Endothelial cell (in vitro differentiated cells): ENCODE measurements around the gene TNS3. TPM values are rescaled to one million over a fixed set of nuclear protein-coding genes. Genes with fewer than 3 reads are reported as not detected.

Experiments
- DNase-seq: peaks from one replicate; pipeline ENCODE4 v3.0.0; 2021; ENCODE audit warnings: low spot score
- H3K27ac Mint-ChIP-seq: one replicate; pipeline ENCODE4 v1.8.0; 2021; ENCODE audit warnings: mixed read lengths, inconsistent platforms; ENCODE audit not compliant: unreplicated experiment
- H3K27me3 Mint-ChIP-seq: one replicate; pipeline ENCODE4 v1.8.0; 2021; ENCODE audit warnings: mild to moderate bottlenecking, moderate library complexity, mixed read lengths, inconsistent platforms; ENCODE audit not compliant: unreplicated experiment
- H3K36me3 Mint-ChIP-seq: one replicate; pipeline ENCODE4 v1.8.0; 2021; ENCODE audit warnings: mild to moderate bottlenecking, low read depth, mixed read lengths, inconsistent platforms; ENCODE audit not compliant: unreplicated experiment
- H3K4me1 Mint-ChIP-seq: one replicate; pipeline ENCODE4 v1.8.0; 2021; ENCODE audit warnings: mild to moderate bottlenecking, mixed read lengths, inconsistent platforms; ENCODE audit not compliant: unreplicated experiment
- H3K4me3 Mint-ChIP-seq: one replicate; pipeline ENCODE4 v1.8.0; 2021; ENCODE audit warnings: mild to moderate bottlenecking, mixed read lengths, inconsistent platforms; ENCODE audit not compliant: unreplicated experiment
- H3K9me3 Mint-ChIP-seq: one replicate; pipeline ENCODE4 v1.8.0; 2021; ENCODE audit warnings: mixed read lengths, inconsistent platforms; ENCODE audit not compliant: unreplicated experiment
- total RNA-seq: library from RNA; stranded (reverse); fragmentation: NEBNext Ultra II Directional; extraction: Animal tissue kit (Norgen Biotek cat#: 25700); gene quantifications from one replicate; pipeline ENCODE4 v1.2.1, GENCODE V29; 2021; ENCODE audit not compliant: unreplicated experiment
- TF ChIP-seq, protein P1 (sequence below): fragments of 200-600 bp; sonication (generic); IDR thresholded peaks from one replicate; pipeline ENCODE4 v1.5.0; 2021; ENCODE audit warnings: antibody characterized with exemption; ENCODE audit not compliant: unreplicated experiment

Gene TNS3
- total RNA-seq, 1 donor from 2014 or later: 7.5 TPM

DNA sequence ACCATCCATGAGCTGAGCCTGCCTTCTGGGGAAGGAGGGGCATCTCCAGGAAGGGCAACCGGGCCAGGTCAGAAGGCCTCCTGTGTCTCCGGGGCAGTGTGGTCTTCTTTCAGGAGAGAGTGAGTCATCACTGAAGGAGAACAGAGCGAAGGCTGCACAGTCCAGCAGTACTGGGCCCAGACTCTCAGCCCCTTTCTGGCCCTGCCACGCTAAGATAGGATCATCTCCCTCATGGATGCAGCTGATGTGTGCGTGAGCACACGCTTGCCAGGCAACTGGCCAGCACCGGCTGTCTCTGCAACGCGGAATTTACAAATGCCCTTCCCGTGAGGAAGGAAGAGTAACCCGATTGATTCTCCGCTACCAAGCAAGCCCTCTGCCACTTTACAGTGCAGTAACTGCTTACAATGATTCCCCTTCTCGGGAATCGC, 328.2 kb downstream of the TNS3 start:
- Mint-ChIP-seq H3K36me3 (no peaks in the 10 kb centered on the region), H3K4me1 (peaks cover 8% of the 10 kb centered on the region), H3K9me3 (no peaks in the 10 kb centered on the region), H3K4me3 (peak overlapping the region; percentile 52), H3K27me3 (peaks cover 13% of the 10 kb centered on the region), H3K27ac (peak overlapping the region; percentile 20)
- peak; percentile 15 for DNase-seq
- TF ChIP-seq, protein P1, sequence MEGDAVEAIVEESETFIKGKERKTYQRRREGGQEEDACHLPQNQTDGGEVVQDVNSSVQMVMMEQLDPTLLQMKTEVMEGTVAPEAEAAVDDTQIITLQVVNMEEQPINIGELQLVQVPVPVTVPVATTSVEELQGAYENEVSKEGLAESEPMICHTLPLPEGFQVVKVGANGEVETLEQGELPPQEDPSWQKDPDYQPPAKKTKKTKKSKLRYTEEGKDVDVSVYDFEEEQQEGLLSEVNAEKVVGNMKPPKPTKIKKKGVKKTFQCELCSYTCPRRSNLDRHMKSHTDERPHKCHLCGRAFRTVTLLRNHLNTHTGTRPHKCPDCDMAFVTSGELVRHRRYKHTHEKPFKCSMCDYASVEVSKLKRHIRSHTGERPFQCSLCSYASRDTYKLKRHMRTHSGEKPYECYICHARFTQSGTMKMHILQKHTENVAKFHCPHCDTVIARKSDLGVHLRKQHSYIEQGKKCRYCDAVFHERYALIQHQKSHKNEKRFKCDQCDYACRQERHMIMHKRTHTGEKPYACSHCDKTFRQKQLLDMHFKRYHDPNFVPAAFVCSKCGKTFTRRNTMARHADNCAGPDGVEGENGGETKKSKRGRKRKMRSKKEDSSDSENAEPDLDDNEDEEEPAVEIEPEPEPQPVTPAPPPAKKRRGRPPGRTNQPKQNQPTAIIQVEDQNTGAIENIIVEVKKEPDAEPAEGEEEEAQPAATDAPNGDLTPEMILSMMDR: no peak

DNA sequence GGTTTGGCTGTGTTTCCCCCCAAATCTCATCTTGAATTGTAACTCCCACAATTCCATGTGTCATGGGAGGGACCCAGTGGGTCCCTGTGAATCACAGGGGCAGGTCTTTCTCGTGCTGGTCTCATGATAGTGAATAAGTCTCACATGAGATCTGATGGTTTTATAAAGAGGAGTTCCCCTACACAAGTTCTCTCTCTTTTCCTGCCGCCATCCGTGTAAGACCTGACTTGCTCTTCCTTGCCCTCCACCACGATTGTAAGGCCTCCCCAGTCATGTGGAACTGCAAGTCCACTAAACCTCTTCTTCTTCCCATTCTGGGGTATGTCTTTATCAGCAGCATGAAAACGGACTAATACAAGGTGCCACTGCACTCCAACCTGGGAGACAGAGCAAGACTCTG, 329.2 kb downstream of the TNS3 start:
- H3K4me1 Mint-ChIP-seq: peaks cover 8% of the 10 kb centered on the region
- no peaks in the 10 kb centered on the region for H3K36me3 Mint-ChIP-seq
- no peaks in the 10 kb centered on the region for H3K9me3 Mint-ChIP-seq
- DNase-seq: no peak
- no peak overlapping the region for H3K27ac Mint-ChIP-seq
- H3K4me3 Mint-ChIP-seq: no peak overlapping the region
- TF ChIP-seq, protein P1: no peak
- peaks cover 11% of the 10 kb centered on the region for H3K27me3 Mint-ChIP-seq

DNA sequence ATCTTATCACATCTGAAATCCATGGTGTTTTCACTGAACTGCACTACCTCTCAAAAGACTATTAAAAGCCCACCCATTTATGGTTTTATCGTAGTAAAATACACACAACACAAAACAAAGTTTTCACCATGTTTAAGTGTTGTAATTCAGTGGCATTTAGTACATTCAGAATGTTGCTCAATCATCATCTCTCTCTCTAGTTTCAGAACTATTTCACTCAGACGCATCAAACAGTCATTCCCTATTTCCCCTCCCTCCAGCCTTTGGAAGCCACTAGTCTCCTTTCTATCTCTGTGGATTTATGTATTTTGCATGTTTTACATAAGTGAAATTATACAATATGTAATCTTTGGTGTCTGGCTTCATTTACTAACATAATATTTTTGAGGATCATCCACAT, 332.6 kb downstream of the TNS3 start:
- H3K4me1 Mint-ChIP-seq: peaks cover 8% of the 10 kb centered on the region
- H3K9me3 Mint-ChIP-seq: no peaks in the 10 kb centered on the region
- H3K4me3 Mint-ChIP-seq: no peak overlapping the region
- no peak overlapping the region for H3K27ac Mint-ChIP-seq
- TF ChIP-seq, protein P1: no peak
- no peak for DNase-seq
- no peaks in the 10 kb centered on the region for H3K36me3 Mint-ChIP-seq
- H3K27me3 Mint-ChIP-seq: peaks cover 2% of the 10 kb centered on the region

DNA sequence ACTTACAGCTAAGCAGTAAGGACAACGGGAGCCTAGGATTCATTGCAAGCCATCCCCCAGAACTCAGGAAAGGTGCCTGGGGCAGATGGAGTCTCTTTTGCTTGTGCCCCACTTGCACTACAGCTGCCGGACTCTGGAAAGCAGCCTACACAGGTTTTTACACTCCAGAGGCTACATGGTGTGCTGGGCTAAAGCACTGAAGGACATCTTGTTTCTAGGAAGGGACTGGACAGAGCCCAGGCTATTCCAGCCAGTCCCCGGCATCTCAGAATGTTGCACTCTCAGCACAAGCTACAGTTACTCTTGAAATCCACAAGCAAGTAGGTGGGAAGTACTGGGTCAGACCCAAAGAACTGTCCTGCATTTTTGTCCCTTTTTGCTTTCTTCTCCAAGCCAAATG, 333.1 kb downstream of the TNS3 start:
- H3K4me1 Mint-ChIP-seq: peaks cover 7% of the 10 kb centered on the region
- H3K9me3 Mint-ChIP-seq: no peaks in the 10 kb centered on the region
- H3K27ac Mint-ChIP-seq: no peak overlapping the region
- TF ChIP-seq, protein P1: no peak
- H3K4me3 Mint-ChIP-seq: no peak overlapping the region
- H3K27me3 Mint-ChIP-seq: peaks cover 2% of the 10 kb centered on the region
- no peaks in the 10 kb centered on the region for H3K36me3 Mint-ChIP-seq
- no peak for DNase-seq

DNA sequence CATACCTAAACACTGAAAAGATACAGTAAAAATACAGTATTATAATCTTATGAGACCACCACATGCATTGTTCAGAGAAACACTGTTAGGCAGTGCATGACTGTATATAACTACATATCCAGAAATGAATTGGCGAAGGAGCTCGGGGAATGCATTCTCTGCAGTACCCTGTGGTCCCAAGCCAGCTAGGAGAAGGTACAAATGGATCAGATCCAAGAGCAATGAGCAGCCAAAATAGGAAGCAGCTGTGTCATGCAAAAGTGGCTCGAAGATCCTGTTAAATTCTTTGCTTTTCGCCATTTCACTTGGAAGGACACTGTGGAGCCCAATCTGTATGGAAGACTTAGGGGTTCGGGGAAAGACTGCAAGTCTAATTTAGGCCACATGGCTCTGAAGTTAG, 334.8 kb downstream of the TNS3 start:
- TF ChIP-seq, protein P1: no peak
- DNase-seq: no peak
- no peaks in the 10 kb centered on the region for H3K9me3 Mint-ChIP-seq
- no peaks in the 10 kb centered on the region for H3K4me1 Mint-ChIP-seq
- no peak overlapping the region for H3K4me3 Mint-ChIP-seq
- H3K36me3 Mint-ChIP-seq: no peaks in the 10 kb centered on the region
- H3K27ac Mint-ChIP-seq: no peak overlapping the region
- H3K27me3 Mint-ChIP-seq: no peaks in the 10 kb centered on the region
